Mesenchymal stem cell (in vitro differentiated cells and primary cell): ENCODE results near the gene SLC49A3.

ENCODE experiments used
- DNase-seq: peaks from one replicate; pipeline ENCODE4 v3.0.0-alpha.2; 2013
- H2AFZ ChIP-seq: one replicate; pipeline ENCODE4 v1.6.1; 2013; ENCODE audit warnings: low read depth, mild to moderate bottlenecking, control low read depth, inconsistent platforms, low read length, moderate library complexity
- H2AK5ac ChIP-seq: 2 replicates; pipeline ENCODE4 v1.6.1; 2013; ENCODE audit warnings: low read length, moderate library complexity, mild to moderate bottlenecking, inconsistent platforms; ENCODE audit not compliant: severe bottlenecking
- H2BK120ac ChIP-seq: one replicate; pipeline ENCODE4 v1.6.1; 2013; ENCODE audit warnings: low read depth, mild to moderate bottlenecking, inconsistent platforms, low read length, moderate library complexity
- H2BK12ac ChIP-seq, 2 experiments: one replicate each; pipeline ENCODE4 v1.6.1; 2013; ENCODE audit warnings: inconsistent platforms in 2 of 2, low read length in 2 of 2, mild to moderate bottlenecking in 2 of 2, moderate library complexity in 2 of 2, control low read depth in 1 of 2
- H2BK15ac ChIP-seq: one replicate; pipeline ENCODE4 v1.6.1; 2013; ENCODE audit warnings: mild to moderate bottlenecking, low read depth, inconsistent platforms; ENCODE audit not compliant: poor library complexity, severe bottlenecking
- H2BK5ac ChIP-seq: 2 replicates; pipeline ENCODE4 v1.6.1; 2013; ENCODE audit warnings: low read depth, mild to moderate bottlenecking, low read length, control low read depth, inconsistent platforms; ENCODE audit not compliant: poor library complexity, severe bottlenecking
- H3K14ac ChIP-seq, 2 experiments: one replicate each; pipeline ENCODE4 v1.6.1; 2013; ENCODE audit warnings: inconsistent platforms in 2 of 2, low read length in 2 of 2, control low read depth in 1 of 2, mild to moderate bottlenecking in 1 of 2, moderate library complexity in 1 of 2
- H3K18ac ChIP-seq, 2 experiments: one replicate each; pipeline ENCODE4 v1.6.1; 2013; ENCODE audit warnings: inconsistent platforms in 2 of 2, low read length in 2 of 2, control low read depth in 1 of 2, low read depth in 1 of 2, mild to moderate bottlenecking in 1 of 2
- H3K23ac ChIP-seq, 2 experiments: one replicate each; pipeline ENCODE4 v1.6.1; 2013; ENCODE audit warnings: inconsistent platforms in 2 of 2, low read length in 2 of 2, mild to moderate bottlenecking in 2 of 2, moderate library complexity in 2 of 2, control low read depth in 1 of 2
- H3K27ac ChIP-seq: 2 replicates; pipeline ENCODE4 v1.5.1; 2013; ENCODE audit warnings: mild to moderate bottlenecking, moderate library complexity, low read length, control low read depth, inconsistent platforms; ENCODE audit not compliant: poor library complexity, severe bottlenecking
- H3K27me3 ChIP-seq, 2 experiments: 2 replicates each; pipeline versions ENCODE4 v1.6.1 to v1.7.0; 2013; ENCODE audit warnings: low read length in 2 of 2, mild to moderate bottlenecking in 2 of 2, moderate library complexity in 2 of 2, control low read depth in 1 of 2, inconsistent platforms in 1 of 2; ENCODE audit not compliant: control insufficient read depth in 1 of 2, insufficient read depth in 1 of 2
- H3K36me3 ChIP-seq, 2 experiments: 2 replicates each; pipeline versions ENCODE4 v1.6.1 to v1.7.0; 2013; ENCODE audit warnings: low read length in 2 of 2, control low read depth in 1 of 2, inconsistent platforms in 1 of 2, low read depth in 1 of 2, mild to moderate bottlenecking in 1 of 2; ENCODE audit not compliant: insufficient read depth in 2 of 2, control insufficient read depth in 1 of 2
- H3K4ac ChIP-seq, 2 experiments: one replicate each; pipeline ENCODE4 v1.6.1; 2013; ENCODE audit warnings: inconsistent platforms in 2 of 2, low read length in 2 of 2, mild to moderate bottlenecking in 2 of 2, moderate library complexity in 2 of 2, control low read depth in 1 of 2, low read depth in 1 of 2
- H3K4me1 ChIP-seq: 2 replicates; pipeline ENCODE4 v1.6.1; 2013; ENCODE audit warnings: low read depth, low read length, control low read depth; ENCODE audit not compliant: control insufficient read depth, insufficient read depth
- H3K4me2 ChIP-seq: 2 replicates; pipeline ENCODE4 v1.6.1; 2013; ENCODE audit warnings: low read length, mild to moderate bottlenecking, inconsistent platforms; ENCODE audit not compliant: poor library complexity, severe bottlenecking
- H3K4me3 ChIP-seq, 2 experiments: 2 replicates each; pipeline versions ENCODE4 v1.5.1 to v1.7.0; 2013; ENCODE audit warnings: low read length in 2 of 2, mild to moderate bottlenecking in 2 of 2, control low read depth in 1 of 2, low read depth in 1 of 2; ENCODE audit not compliant: insufficient read depth in 1 of 2
- H3K79me1 ChIP-seq: replicated peaks from 2 replicates; pipeline ENCODE4 v1.6.1; 2013; ENCODE audit warnings: mild to moderate bottlenecking, control low read depth, low read length, inconsistent platforms; ENCODE audit not compliant: poor library complexity, severe bottlenecking
- H3K9ac ChIP-seq: 2 replicates; pipeline ENCODE4 v1.7.0; 2013; ENCODE audit warnings: mild to moderate bottlenecking, low read length, moderate library complexity
- H3K9me3 ChIP-seq: 2 replicates; pipeline ENCODE4 v1.7.0; 2013; ENCODE audit warnings: mild to moderate bottlenecking, low read length; ENCODE audit not compliant: control insufficient read depth
- H4K8ac ChIP-seq: one replicate; pipeline ENCODE4 v1.6.1; 2013; ENCODE audit warnings: inconsistent platforms, mild to moderate bottlenecking, low read length, moderate library complexity
- H4K91ac ChIP-seq: one replicate; pipeline ENCODE4 v1.6.1; 2013; ENCODE audit warnings: mild to moderate bottlenecking, low read length, inconsistent platforms
- WGBS: methylation state at CpG from one replicate; pipeline ENCODE4 v1.1.7; 2013; ENCODE audit warnings: mixed read lengths; 5-methylcytosine and 5-hydroxymethylcytosine counted together

Gene SLC49A3

GRCh38 chr4:680928-681645 lies 7.9 kb downstream of the SLC49A3 start:
- Histone ChIP-seq H3K4me3 (peak overlapping the region; percentile 47 to 49), H3K36me3 (peaks cover 16 to 25% of the 10 kb centered on the region in 2 experiments), H3K4me1 (peaks cover 47% of the 10 kb centered on the region), H3K27ac (no peak overlapping the region), H3K9ac (peak overlapping the region; percentile 59), H3K27me3 (no peaks in the 10 kb centered on the region), H3K18ac (peak overlapping the region; percentile 11 to 82), H2BK12ac (peak overlapping the region in 1 of 2 experiments; percentile 42), H4K91ac (peak overlapping the region; percentile 56), H4K8ac (peak overlapping the region; percentile 90), H3K14ac (no peak overlapping the region), H2BK15ac (peak overlapping the region; percentile 64), H3K79me1 (no peaks in the 10 kb centered on the region), H3K4me2 (peak overlapping the region; percentile 72), H3K4ac (peak overlapping the region; percentile 3 to 22), H2AK5ac (no peak overlapping the region), H2BK5ac (no peak overlapping the region), H3K9me3 (no peaks in the 10 kb centered on the region), H2AFZ (peak overlapping the region; percentile 21), H2BK120ac (peak overlapping the region; percentile 29), H3K23ac (no peak overlapping the region)
- DNase-seq: peak; percentile 70
- WGBS: 4% methylated on average over 21 of the region's 62 CpGs

- Histone ChIP-seq H3K18ac (peak overlapping the region; percentile 11 to 82), H3K4me2 (peak overlapping the region; percentile 72), H3K14ac (no peak overlapping the region), H2BK5ac (no peak overlapping the region), H3K27me3 (no peaks in the 10 kb centered on the region), H2BK15ac (peak overlapping the region; percentile 64), H3K27ac (no peak overlapping the region), H3K23ac (no peak overlapping the region), H2AFZ (peak overlapping the region; percentile 21), H3K79me1 (peaks cover 1% of the 10 kb centered on the region), H3K4ac (peak overlapping the region; percentile 3 to 22), H2BK12ac (no peak overlapping the region), H2AK5ac (no peak overlapping the region), H2BK120ac (peak overlapping the region; percentile 29), H3K36me3 (peaks cover 14 to 25% of the 10 kb centered on the region in 2 experiments), H3K9ac (peak overlapping the region; percentile 59), H4K8ac (peak overlapping the region; percentile 90), H3K4me1 (peaks cover 48% of the 10 kb centered on the region), H3K4me3 (peak overlapping the region; percentile 47 to 49), H4K91ac (peak overlapping the region; percentile 56), H3K9me3 (no peaks in the 10 kb centered on the region)
- 63% methylated on average over 11 of the region's 17 CpGs for WGBS
- DNase-seq: no peak
Measured at GRCh38 chr4:680551-680927, 8.4 kb downstream of the SLC49A3 start.

DNA sequence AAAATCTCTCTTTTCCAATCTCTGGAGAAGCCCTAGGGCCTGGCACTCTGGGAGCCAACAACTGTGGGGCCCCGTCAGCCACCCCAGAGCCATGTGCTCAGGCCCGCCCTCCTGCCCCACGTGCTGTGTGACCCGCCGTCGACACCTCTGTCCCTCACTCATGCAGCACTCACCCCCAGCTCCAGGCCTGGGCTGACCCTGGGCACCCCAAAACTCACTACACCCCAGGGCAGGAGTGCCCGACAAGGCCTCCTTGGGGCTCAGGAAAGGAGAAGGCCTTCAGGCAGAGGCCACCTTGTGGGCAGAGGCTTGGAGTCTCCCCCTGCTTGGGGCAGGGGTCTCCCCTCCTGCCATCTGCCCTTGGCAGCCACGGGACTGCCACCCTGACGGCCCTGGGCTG lies 8.9 kb downstream of the SLC49A3 start:
- Histone ChIP-seq H2BK120ac (no peak overlapping the region), H2AK5ac (no peak overlapping the region), H3K4me2 (no peak overlapping the region), H3K14ac (no peak overlapping the region), H3K4ac (peak overlapping the region in 1 of 2 experiments; percentile 3), H3K27ac (no peak overlapping the region), H4K91ac (peak overlapping the region; percentile 54), H3K4me1 (peaks cover 52% of the 10 kb centered on the region), H3K9ac (no peak overlapping the region), H3K9me3 (no peaks in the 10 kb centered on the region), H3K27me3 (no peaks in the 10 kb centered on the region), H3K79me1 (peaks cover 6% of the 10 kb centered on the region), H3K23ac (no peak overlapping the region), H2AFZ (no peak overlapping the region), H2BK12ac (peak overlapping the region in 1 of 2 experiments; percentile 43), H2BK5ac (no peak overlapping the region), H3K36me3 (peaks cover 13 to 29% of the 10 kb centered on the region in 2 experiments), H2BK15ac (peak overlapping the region; percentile 64), H4K8ac (peak overlapping the region; percentile 43), H3K18ac (peak overlapping the region in 1 of 2 experiments; percentile 11), H3K4me3 (no peak overlapping the region)
- DNase-seq: no peak
- 90% methylated on average over 9 of the region's 9 CpGs for WGBS

DNA sequence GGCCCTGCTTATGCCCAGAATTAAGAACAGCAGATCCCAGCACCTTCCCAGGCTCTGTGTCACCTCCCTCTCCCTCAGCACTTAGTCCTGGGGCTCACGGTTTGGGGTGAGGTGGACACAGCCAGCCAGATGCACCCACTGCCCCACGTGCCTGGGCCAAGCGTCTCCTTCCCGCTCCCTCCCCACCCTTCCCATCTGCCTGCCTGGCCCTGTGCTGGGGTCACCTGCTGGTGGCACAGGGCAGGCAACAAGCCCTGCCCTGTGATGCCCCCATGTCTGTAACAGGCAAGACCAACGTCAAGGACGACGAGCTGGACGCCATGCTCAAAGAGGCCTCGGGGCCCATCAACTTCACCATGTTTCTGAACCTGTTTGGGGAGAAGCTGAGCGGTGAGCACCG lies 9.3 kb downstream of the SLC49A3 start:
- Histone ChIP-seq H2BK12ac (no peak overlapping the region), H3K23ac (no peak overlapping the region), H3K4me3 (no peak overlapping the region), H3K14ac (no peak overlapping the region), H3K4ac (no peak overlapping the region), H3K9me3 (no peaks in the 10 kb centered on the region), H4K8ac (no peak overlapping the region), H3K18ac (no peak overlapping the region), H3K4me2 (no peak overlapping the region), H2BK120ac (no peak overlapping the region), H3K27me3 (no peaks in the 10 kb centered on the region), H2AK5ac (no peak overlapping the region), H3K79me1 (peaks cover 8% of the 10 kb centered on the region), H2BK5ac (no peak overlapping the region), H4K91ac (no peak overlapping the region), H3K4me1 (peaks cover 53% of the 10 kb centered on the region), H2BK15ac (no peak overlapping the region), H2AFZ (no peak overlapping the region), H3K36me3 (peaks cover 11 to 30% of the 10 kb centered on the region in 2 experiments), H3K27ac (no peak overlapping the region), H3K9ac (no peak overlapping the region)
- no peak for DNase-seq
- WGBS: 95% methylated on average over 11 of the region's 11 CpGs
